GM12891 (cell line): ENCODE measurements around the gene AGAP9.
"Not testable (repeated sequence)": the region's sequence is repeated elsewhere in the genome, so short reads cannot be mapped to it uniquely, and the experiment has no call there.

Experiments used
- DNase-seq: peaks from one replicate; pipeline ENCODE4 v3.0.0; 2011; ENCODE audit warnings: low spot score; ENCODE audit not compliant: insufficient read length
- FAIRE-seq: peaks from 2 replicates; lab custom pipeline; 2011; peaks lifted over from hg19 to GRCh38; lab: Jason Lieb, UNC
- PAX5 ChIP-seq: IDR thresholded peaks from 2 replicates; pipeline ENCODE4 v1.6.1; 2011; ENCODE audit warnings: low read length, moderate library complexity, mild to moderate bottlenecking; ENCODE audit not compliant: insufficient read depth, severe bottlenecking
- POLR2A ChIP-seq: IDR thresholded peaks from 2 replicates; pipeline ENCODE4 v1.6.1; 2011; ENCODE audit warnings: low read depth, low read length, control low read depth
- POLR2AphosphoS5 ChIP-seq: IDR thresholded peaks from 2 replicates; pipeline ENCODE4 v1.6.1; 2011; ENCODE audit warnings: low read depth, low read length, control low read depth
- POU2F2 ChIP-seq: IDR thresholded peaks from 2 replicates; pipeline ENCODE4 v1.6.1; 2011; ENCODE audit warnings: low read depth, mild to moderate bottlenecking, control low read depth, low read length, moderate library complexity
- SPI1 ChIP-seq: IDR thresholded peaks from 2 replicates; pipeline ENCODE4 v1.6.1; 2011; ENCODE audit warnings: low read depth, low read length, control low read depth
- TAF1 ChIP-seq: IDR thresholded peaks from 2 replicates; pipeline ENCODE4 v1.6.1; 2011; ENCODE audit warnings: low read depth, low read length, control low read depth

The AGAP9 gene

GRCh38 chr10:47472072-47472471 is 51.4 kb downstream of the AGAP9 start:
- FAIRE-seq = not testable (repeated sequence)

GRCh38 chr10:47468731-47469528 is 54.5 kb downstream of the AGAP9 start:
- FAIRE-seq, DNase-seq: not testable (repeated sequence)

More at GRCh38 chr10:47472072-47472471, 51.4 kb downstream of the AGAP9 start:
- DNase-seq = not testable (repeated sequence)

- DNase-seq, FAIRE-seq: not testable (repeated sequence)
Measured at GRCh38 chr10:47467957-47468356, 55.5 kb downstream of the AGAP9 start.

GRCh38 chr10:47467458-47467857 is 56.0 kb downstream of the AGAP9 start:
- not testable (repeated sequence) for FAIRE-seq, DNase-seq

- DNase-seq, FAIRE-seq: not testable (repeated sequence)
Measured at GRCh38 chr10:47465216-47465917, 58.1 kb downstream of the AGAP9 start.

- FAIRE-seq, DNase-seq: not testable (repeated sequence)
Measured at GRCh38 chr10:47462577-47463358, 60.7 kb downstream of the AGAP9 start.

GRCh38 chr10:47461261-47461687 is 62.2 kb downstream of the AGAP9 start:
- FAIRE-seq, DNase-seq: not testable (repeated sequence)

GRCh38 chr10:47458466-47459154 is 64.8 kb downstream of the AGAP9 start:
- FAIRE-seq = no peak
- no peak for DNase-seq
- TF ChIP-seq POLR2AphosphoS5 = no peak
- TF ChIP-seq POU2F2 = no peak
- no peak for TF ChIP-seq PAX5
- no peak for TF ChIP-seq TAF1

- TF ChIP-seq POLR2A = no peak
- TF ChIP-seq SPI1 = no peak
- TF ChIP-seq POLR2AphosphoS5 = no peak
- no peak for TF ChIP-seq POU2F2
- no peak for TF ChIP-seq PAX5
- no peak for TF ChIP-seq TAF1
- FAIRE-seq = no peak
- no peak for DNase-seq
Measured at GRCh38 chr10:47457826-47458225, 65.6 kb downstream of the AGAP9 start.

GRCh38 chr10:47457528-47457820 is 66.0 kb downstream of the AGAP9 start:
- FAIRE-seq (no peak), DNase-seq (no peak)
- TF ChIP-seq POLR2A (no peak), PAX5 (no peak)

GRCh38 chr10:47456794-47457527 is 66.5 kb downstream of the AGAP9 start:
- no peak for TF ChIP-seq POU2F2
- no peak for TF ChIP-seq POLR2A
- no peak for TF ChIP-seq POLR2AphosphoS5
- no peak for TF ChIP-seq SPI1
- no peak for TF ChIP-seq PAX5
- TF ChIP-seq TAF1 = no peak
- DNase-seq = no peak
- no peak for FAIRE-seq
